HG03280 (cell line): ENCODE results near the gene TULP4.

Experiments used
- ATAC-seq: cut with Tn5 transposase; IDR thresholded peaks from one replicate; pipeline ENCODE4 v1.9.1; 2021; ENCODE audit warnings: mild to moderate bottlenecking, moderate library complexity; ENCODE audit not compliant: unreplicated experiment

TULP4 gene

DNA sequence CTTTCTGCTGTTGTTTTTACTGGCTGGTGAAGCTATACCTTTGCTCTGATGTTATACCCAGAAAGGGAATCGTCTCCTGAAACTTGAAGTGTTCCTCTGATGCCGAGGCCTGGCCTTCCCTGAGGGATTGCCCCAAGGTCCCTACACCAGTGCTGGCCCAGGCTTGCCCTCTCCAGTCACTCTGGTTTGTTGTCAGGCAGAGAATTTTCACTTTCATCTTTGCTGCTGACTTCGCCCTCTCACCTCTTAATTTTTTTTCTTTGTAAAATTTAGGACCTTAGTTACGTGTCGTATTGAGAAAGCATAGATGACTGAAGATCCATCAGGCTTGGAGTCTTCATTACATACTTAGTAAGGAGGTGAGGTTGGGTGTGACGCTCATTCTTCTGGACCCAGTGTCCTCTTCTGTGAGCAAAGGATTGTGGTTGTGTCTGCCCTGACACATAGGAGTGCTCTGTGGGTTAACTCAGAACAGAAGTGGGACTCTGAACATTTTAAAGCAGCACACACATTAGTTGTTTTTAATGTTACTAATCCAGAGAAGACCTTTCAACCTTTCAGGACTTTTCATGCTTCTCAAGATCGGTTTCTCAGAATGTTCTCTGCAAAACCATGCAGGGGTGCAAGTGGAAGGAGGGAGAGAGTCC is 45.4 kb downstream of the TULP4 start:
- ATAC-seq, result peak; percentile 75

DNA sequence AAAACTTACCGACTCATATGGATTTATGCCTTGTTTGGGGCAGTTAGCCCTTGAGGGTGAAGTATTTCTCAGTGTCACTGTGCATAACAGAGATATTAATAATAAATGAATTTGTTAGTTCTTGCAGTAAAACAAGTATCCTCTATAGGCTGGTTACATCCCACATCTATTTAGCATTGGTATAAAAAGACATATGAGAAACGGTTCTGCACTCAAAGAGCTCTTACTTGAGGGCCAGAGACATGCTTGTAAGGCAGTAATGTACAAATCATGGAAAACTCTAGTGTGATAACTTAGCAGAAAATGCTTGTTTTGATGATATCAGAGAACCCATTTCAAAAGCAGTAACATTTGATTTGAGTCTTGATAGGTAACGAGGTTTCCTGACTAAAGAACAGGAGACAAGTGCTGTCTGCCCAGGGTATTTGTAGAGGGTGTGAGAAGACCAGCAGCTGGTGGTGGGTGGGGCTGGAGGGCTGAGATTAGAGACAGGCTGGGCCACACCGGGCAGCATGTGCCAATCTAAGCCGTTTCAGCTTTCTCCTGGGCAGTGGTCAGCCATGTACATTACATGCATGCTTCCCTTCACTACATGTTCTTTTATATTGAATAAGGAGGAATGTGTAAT is 46.3 kb downstream of the TULP4 start:
- no peak for ATAC-seq

DNA sequence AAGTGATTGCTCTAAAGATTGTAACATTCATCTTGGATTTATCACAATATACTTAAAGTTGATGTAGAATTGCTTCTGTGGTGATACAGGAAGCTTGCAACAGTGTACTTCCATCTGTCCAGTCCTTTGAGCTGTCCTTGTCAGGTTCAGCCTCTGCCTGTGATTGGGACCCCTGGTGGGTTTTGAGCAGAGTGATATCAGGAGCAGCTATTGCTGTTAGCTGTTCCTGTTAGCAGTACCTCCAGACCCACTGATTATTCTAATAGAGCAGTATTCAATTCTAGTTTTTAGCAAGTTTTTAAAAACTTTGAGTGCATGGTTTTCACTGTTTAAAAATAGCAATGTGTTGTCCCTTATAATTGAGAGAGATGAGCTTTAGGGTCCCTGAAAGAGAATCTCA is 48.8 kb downstream of the TULP4 start:
- no peak for ATAC-seq

DNA sequence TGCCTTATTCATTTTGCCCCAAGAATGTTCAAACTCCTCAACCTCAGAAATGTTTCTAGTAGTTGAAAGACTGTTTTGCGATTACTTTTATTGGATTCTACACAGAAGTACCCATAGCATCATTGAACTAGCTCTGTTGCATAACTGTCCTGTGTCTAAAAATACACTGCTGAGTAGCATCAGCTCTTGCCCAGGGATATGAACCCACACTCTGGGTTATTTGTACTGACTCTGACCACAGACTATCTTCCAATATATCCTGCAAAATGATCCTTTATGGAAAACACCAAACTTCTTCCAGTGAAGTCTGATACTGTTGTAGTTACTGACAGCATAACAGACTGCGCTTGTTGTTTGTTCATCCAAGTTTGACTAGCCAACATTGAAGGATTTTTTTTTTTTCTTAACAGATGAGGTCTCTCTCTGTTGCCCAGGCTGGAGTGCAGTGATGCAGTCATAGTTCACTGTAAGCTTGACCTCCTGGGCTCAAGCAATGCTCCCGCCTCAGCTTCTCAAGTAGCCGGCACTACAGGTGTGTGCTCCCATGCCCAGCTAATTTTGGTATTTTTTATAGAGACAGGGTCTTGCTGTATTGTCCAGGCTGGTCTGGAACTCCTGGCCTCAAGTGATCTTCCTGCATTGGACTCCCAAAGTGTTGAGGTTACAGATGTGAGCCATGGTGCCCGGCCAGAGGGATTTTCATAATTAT is 49.9 kb downstream of the TULP4 start:
- ATAC-seq, result no peak

DNA sequence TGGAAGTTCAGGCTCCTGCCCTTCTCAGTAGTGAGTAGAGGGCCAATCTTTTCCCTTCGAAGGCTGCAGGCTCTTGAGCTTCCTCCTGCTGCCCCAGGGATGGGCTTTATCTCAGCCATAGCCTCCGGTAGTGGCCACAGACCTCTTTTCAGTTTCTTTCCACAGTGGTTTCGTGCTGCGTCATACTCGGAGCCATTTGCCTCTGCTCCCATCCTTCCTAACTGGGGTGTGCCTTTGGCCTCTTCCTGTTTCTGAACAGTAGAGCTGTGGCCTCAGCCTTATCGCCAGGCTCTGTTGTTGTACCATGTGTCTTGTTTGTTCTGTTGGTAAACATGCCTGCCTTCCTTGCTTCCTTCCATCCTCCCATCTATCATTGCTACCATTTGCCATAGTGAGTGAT is 54.1 kb downstream of the TULP4 start:
- ATAC-seq, result no peak

DNA sequence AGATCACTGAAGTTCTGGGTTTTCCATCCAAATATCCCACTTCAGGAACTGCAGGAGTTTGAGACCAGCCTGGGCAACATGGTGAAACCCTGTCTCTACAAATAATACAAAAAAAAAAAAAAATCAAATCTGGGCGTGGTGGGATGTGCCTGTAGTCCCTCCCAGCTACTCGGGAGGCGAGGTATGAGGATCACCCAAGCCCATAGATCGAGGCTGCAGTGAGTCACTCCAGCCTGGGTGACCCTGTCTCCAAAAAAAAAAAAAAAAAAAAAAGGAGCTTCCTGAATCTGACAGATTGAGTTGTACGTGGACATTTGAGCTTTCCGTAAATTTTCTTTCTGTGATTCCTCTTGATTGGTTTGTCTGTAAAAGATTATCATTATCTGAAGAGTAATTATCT is 55.6 kb downstream of the TULP4 start:
- no peak for ATAC-seq

DNA sequence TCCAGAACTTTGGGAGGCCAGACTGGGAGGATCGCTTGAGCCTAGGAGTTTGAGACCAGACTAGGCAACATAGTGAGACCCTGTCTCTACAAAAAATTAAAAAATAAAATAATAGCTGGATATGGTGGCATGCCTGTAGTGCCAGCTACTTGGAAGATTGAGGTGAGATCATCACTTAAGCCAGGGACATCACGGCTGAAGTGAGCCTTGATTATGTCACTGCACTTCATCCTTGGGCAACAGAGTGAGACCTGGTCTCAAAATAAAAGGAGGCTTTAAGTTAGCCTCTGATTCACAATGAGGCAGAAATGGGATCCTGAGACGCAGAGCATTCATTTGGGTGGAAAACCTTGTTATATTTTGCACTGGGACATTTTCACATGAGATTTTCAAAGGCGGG is 57.0 kb downstream of the TULP4 start:
- ATAC-seq, result no peak

DNA sequence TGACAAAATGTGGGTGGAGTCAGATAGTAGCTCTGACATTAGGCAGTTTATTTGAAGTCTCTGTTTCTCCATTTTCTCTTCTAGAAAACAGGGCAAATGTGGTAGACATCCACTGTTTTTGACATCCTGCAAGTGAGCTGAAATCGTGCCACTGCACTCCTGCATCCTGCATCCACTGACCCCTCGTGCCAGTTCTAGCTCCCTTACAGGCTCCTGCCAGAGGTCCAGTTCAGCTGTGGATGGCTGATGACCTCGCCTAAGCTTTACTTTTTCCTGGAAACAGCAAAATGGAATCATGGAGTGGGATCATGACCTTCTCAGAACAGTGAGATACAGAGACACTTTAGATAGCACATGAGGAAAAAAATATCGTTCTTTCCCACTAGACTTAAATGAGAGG is 58.5 kb downstream of the TULP4 start:
- no peak for ATAC-seq

DNA sequence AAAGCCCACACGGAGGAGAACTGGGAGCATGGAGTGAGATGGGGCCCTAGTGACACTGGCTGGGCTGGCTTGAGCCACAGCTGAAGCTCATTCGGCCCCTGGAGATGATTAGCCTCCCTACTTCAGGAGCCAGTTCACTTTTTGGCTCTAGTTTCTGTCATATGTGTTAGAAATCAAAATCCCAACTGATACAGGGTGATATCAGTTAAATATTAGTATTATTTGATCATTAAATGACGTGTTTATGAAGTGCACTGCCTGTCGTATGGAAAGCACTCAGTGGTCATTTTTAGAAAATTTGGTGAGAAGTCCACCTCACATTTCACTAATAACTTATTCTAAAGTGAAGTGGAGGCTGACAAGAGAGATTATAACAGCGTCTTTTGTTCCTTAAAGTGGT is 59.0 kb downstream of the TULP4 start:
- ATAC-seq, result no peak

DNA sequence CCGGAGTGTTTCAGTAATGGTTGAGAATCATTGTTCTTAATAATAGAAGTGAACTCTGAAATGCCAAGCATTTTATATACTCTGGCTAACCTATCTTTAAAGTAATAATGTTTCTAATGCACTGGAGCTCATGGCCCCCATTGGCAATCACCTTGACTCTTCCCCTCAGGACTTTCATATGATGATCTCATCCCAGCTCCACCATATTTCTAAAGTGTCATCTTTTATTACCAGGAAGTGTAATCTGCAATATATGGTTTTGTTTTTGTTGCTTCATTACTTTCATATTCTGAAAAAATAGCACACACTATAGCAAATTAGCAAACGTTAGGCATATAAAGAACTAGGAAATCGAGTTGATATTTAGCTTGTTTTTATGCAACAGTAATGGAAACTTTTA is 60.3 kb downstream of the TULP4 start:
- ATAC-seq, result no peak

DNA sequence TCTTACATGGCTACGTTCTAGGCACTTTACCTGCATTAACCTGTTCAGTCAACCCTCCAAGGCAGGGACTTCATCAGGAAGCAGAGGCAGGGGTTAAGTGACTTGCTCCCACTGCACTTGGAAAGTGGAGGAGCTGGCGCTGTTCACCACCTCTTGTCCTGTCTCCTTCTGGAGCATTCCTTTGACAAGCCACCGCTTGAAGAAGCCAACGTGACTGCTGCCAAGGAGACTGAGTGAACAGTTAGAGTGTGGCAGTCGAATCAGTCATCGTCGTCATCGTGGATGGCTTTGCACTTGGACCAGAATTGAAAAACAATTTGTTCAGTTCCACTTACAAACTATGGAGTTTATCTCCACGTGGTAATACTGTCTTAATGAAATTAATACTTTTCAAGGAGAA is 60.9 kb downstream of the TULP4 start:
- ATAC-seq, result no peak

DNA sequence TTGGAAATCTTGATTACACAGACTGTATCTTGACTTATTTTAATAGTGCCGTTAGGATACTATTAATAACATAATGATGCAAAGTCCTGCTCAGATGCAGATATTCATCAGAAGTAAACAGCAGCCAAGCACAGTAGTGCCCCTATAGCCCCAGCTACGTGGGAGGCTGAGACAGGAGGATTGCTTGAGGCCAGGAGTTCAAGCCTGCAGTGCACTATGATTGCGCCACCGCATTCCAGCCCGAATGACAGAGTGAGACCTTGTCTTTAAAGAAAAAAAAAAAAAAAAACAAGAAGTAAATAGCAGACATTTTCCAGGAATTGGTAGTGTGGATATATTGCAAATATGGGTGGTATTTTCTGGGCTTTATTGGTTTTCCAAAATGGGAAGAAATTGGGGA is 61.8 kb downstream of the TULP4 start:
- no peak for ATAC-seq

DNA sequence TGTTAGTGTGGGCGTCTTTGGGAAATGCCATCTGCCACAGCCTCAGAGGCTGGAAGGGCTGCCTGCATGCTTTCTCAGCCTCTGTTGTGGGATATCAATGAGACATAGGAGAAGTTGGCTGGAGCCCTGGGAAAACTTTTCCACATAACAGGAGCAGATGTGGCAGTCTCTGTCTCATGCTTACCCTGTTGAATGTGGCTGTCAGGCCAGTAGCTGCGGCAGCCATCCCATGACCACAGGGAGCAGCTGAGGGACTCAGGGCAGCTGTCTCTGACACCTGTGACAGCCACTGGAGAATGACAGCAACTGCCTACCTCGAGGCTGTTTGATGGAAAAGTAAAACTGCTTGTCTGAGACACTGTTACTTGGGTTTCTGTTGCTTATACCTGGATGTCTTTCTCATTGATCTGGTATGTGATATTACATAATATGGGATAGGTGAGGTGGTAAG is 64.4 kb downstream of the TULP4 start:
- no peak for ATAC-seq

DNA sequence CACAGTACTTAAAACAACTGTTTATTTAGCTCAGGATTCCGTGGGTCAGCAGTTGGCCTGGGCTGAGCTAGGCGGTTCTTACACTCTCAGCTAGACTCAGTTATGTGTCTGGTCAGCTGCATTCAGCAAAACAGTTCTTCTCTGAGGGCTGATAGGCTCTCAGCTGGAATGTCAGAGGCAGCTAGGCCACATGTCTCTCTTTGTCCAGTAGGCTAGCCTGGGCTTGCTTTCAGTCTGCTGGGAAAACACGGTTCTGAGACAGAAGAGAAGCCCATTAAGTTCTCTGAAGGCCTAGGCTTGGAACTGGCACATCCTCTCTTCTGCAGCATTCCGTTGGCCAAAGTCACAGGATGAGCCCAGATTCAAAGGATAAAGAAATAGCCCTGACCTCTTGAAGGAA is 65.6 kb downstream of the TULP4 start:
- ATAC-seq, result no peak

DNA sequence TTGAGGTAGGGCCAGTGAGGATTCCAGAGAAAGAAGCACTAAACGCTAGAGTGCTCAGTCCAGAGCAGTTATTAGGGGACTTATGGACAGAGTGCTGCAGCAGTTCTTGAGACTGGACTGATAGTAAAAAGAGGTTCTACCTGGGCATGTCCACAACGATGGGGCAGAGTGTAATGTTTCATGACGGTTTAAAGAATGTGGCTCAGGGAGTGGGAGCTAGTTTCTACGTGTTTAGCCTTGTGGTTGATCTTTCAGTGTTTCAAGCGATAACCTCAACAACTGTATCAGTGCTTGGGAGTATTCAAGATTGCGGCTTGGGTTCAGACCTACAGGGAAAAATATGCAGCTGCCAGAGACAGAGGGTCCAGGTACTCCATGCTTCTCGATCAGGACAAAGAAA is 67.1 kb downstream of the TULP4 start:
- ATAC-seq, result no peak

DNA sequence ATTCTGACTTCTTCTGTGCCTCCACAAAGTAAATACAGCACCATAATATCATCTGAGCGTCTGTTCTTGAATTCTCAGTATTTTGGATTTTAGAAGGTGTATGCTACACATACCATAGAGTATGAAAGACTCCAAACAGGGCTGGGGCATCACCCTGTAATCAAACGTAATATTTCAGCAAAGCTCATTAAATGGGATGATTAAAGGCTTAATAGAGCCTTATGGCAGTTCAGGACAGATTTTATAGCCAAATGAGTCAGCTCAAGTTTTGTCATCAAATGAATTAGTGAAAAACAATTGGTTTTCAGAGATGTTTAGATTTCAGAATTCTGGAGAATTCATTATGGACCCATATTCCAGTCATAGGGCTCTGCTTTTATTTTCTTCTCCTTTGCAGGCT is 68.9 kb downstream of the TULP4 start:
- no peak for ATAC-seq

DNA sequence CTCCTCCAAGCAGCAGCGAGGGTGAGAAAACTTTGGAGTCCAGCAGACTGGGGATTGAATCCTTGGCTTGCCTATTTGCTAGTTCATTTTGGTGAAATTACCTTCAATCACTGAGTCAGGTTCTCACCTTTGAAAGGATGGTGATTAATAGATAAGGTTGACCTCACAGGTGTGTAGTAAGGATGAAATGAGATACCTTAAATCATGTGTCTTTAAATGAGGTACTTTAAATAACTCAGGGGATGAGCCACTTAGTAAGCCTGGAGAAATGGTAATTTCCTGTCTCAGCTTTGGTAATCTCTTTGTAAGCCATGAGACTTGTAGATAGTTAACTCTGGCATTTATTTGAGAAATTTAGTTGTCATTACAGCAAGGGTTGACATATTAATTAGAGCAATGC is 70.2 kb downstream of the TULP4 start:
- no peak for ATAC-seq

DNA sequence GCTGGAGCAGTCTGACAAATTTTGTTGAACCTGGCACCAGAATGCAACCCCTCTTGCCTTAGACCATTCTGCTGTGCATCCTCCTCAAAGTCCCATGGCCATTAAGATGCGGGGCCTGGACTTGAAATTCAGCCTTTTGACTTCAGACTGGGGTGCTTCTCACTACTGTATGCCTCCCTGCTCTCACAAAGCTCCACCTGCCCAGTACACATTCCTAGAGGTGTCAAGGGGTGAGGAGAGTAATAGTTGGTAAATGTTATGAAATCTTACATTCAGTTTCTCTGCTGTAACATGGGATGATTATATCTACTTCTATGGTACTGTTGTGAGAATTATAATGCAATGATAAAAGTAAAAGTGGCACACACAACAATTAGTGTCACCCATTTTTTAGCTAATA is 70.8 kb downstream of the TULP4 start:
- ATAC-seq, result no peak

DNA sequence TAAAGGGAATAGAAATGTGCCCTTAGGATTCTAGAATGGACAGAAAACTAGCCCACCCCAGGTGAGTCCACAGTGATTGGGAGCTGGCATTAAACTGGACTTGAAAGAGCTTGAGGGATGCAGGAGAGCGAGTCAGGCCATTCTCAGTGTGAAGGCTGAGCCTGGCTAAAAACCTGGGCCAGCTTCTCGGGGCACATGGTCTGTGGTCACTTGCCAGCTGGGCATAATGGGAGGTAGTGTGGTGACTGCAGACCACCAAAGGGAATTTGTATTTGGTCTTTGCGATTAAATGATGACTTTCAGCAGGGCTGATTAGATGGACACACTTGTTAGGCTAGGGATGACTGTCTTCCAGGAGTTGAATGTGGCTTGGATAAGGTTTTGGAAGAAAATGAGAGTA is 71.3 kb downstream of the TULP4 start:
- ATAC-seq, result no peak

DNA sequence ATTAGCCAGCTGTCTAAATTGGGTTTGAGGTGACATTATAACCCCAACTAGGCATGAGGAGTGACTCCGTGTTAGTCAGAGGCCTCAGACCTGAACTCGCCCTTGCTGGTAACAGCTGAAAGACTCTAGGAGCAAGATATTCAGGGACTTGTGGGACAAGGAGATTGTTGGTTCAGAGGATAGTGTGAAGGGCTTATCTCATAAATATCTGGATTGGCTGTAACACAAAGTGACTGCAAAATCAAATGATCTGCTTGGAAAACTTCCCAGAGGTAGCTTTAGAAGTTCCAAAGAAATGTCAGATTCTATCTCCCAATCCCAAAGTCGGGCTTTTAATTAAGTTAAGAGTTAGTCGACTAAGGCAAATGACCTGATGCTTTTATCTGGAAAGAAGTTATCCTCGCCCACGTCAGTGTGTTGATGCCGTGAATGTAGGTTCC is 72.4 kb downstream of the TULP4 start:
- no peak for ATAC-seq

DNA sequence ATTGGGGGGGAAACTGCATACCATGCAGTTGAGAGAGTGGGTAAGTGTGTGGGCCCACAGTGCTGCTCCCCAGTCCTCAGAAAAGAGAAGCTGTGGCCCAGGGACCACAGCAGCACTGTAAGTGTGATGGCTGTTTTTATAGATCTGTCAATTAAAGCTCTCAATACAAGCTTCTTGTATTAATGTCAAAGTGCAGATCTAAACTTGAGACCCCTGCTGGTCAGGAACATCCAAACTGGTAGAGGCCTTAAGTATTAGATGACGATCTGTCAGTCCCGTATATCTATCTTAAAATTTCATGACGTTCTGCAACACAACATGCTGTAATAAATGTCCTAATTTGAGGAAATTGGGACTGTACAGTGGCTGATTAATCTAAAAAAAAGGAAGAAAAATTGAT is 74.8 kb downstream of the TULP4 start:
- no peak for ATAC-seq

DNA sequence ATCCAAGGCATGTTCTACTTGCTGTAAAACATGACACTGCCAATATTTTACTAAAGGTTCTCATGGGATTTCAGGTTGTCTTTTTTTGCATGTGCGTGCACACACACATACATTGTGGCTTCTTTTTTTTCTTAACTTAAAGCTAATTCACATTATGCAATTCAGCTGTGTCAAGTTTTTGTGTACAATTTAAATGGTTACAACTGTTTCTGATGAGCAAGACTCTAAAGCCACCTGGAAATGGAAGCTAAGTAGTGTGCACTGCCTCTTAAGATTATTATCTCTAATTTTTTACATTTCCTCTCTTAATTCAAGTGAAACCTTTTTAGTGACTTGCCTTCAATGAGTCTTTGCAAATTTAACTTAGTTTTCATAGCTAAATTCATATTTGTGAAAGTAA is 75.3 kb downstream of the TULP4 start:
- ATAC-seq, result no peak
